ENCODE measurements around the gene ZNF213.

GRCh38 chr16:3119701-3120408 lies 15.0 kb upstream of the ZNF213 start:
- TF ChIP-seq EZH2 (IDR thresholded peaks at IDR 0.05; ENCODE audit: low read length, missing control alignments), result no peak
- TF ChIP-seq, protein P1, sequence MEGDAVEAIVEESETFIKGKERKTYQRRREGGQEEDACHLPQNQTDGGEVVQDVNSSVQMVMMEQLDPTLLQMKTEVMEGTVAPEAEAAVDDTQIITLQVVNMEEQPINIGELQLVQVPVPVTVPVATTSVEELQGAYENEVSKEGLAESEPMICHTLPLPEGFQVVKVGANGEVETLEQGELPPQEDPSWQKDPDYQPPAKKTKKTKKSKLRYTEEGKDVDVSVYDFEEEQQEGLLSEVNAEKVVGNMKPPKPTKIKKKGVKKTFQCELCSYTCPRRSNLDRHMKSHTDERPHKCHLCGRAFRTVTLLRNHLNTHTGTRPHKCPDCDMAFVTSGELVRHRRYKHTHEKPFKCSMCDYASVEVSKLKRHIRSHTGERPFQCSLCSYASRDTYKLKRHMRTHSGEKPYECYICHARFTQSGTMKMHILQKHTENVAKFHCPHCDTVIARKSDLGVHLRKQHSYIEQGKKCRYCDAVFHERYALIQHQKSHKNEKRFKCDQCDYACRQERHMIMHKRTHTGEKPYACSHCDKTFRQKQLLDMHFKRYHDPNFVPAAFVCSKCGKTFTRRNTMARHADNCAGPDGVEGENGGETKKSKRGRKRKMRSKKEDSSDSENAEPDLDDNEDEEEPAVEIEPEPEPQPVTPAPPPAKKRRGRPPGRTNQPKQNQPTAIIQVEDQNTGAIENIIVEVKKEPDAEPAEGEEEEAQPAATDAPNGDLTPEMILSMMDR (conservative IDR thresholded peaks at IDR 0.05 in 1 of 2, IDR thresholded peaks at IDR 0.05 in 1 of 2; ENCODE audit: low read depth in 1 of 2, low read length in 2 of 2), result no peak
